GM18951 (cell line): Measurements from ENCODE around the gene FRMD4A.
"Not testable (repeated sequence)": the region's sequence is repeated elsewhere in the genome, so short reads cannot be mapped to it uniquely, and the experiment has no call there.

Experiments
- POLR2A ChIP-seq: IDR thresholded peaks from 4 replicates; pipeline ENCODE4 v1.6.1; 2011; ENCODE audit warnings: mild to moderate bottlenecking; ENCODE audit not compliant: insufficient read length, insufficient read depth; ENCODE audit errors: extremely low read depth
- in situ Hi-C: fragments of 300-500 bp; cut with MboI; formaldehyde crosslinking; loops from one replicate; pipeline ENCODE4 v1.12.0; 2022; ENCODE audit warnings: low sequenced_read_pairs, mixed read lengths, inconsistent platforms; ENCODE audit not compliant: unreplicated experiment

The FRMD4A gene

DNA sequence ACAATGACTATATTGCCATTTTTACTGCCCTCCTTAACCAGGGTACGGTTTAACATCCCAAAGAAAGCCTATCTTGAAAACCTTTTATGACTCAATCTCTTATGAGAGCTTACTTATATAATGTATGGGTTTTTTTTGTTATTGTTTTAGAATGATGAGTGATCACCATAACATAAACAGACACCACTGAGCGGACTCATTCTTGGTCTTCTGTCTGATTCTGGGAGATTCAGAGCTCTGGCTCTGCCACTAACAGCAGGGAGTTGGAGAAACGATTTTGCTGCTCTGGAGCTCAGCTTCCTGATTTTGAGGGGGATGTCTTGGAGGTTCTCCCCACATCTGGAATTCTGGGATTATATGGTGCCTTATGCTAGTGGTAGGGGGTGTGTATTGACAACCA, 244.1 kb downstream of the FRMD4A start:
- no peak for TF ChIP-seq POLR2A
- in situ Hi-C loops: no loop called here

DNA sequence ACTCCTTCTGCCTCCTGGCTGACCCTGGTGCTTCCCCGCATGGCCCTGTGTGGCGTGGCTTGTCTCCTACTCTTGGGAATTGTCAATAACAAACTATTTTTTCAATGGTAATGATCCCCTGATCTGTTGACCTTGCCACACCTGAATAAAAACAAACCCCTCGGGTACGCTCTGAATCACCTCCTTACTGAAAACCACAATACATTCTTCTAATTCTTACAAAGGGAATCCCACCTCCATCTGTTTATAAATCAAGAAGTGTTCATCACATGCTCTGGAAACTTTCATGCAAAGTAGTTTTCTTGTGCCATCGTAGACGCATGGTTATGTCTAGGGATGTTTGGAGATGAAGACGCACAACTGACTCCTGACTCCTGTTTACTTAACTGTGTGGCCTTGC, 245.8 kb downstream of the FRMD4A start:
- no peak for TF ChIP-seq POLR2A
- in situ Hi-C loops: no loop called here

DNA sequence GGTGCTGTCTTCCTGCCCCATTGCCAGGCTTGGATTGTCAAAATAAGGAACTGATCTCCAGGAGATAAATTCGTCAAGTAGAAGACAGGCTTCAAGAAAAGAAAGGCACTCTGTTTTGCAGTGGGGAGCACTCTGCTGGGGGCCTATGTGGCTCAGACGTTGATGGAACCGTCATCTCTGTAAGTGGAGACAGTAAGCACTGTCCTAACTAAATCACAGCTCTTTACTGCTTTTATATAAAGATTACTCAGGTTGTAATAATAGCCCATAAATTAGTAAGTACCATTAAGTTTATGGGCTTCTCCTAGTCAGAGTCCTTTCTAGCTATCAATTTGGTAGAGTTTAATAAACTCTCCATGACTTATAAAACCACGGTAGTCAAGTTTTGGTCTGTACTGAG, 249.9 kb downstream of the FRMD4A start:
- in situ Hi-C loops: no loop called here
- no peak for TF ChIP-seq POLR2A

DNA sequence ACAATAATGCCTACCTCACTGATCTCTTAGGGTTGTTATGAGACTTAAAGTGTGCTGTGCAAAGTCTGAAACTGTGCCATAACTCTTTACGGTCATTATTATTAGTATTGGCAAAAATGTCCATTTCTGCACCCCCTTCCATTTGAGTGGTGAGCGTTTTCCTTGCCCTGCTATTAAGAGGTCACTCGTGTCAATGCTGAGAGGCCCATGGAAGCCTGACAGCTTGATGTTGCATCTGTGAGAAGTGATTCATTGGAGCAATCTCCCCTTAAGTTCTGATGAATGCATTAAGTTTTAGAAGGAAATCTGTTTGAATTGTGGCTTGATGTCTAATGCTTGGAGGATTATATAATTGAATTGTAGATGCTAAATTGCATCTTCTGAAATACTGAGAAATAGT, 253.3 kb downstream of the FRMD4A start:
- TF ChIP-seq POLR2A: no peak
- in situ Hi-C loops: no loop called here

DNA sequence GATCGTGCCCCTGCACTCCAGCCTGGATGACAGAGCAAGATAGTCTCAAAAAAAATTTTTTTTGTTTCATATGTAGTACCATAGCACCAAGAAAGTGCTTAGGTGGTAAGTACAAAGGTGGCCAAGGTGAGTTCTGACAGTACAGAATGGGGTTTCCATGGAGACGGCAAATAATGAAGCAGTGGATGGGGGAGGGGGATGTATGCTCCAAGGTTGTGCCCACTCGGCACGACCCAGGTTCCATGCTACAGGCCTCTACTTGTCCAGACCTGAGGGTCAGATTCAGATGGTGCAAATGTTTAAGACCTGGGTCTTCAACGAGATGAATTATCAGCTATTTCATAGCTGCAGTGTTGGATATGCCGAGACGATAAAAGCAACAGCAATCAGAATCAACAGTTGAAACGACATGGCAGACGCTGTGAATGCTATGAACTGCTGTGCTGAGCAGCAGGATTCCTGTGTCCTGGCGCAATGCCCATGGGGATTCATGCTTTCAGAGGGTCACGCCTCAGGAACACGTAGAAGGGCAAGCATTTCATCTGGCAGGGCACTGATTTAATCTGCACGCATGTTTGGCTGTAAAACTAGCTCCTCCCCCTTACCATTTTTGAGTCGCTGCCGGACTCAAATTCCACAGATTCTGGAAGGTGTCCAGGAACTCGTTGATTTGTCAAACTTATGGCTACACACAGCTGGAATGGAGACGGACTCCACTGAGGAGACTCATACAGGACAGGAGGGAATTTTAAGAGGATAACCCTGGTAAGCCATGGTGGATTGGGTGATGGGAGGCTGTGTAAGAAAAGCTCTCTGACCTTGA, 256.5 kb downstream of the FRMD4A start:
- in situ Hi-C loops: no loop called here
- TF ChIP-seq POLR2A: no peak

DNA sequence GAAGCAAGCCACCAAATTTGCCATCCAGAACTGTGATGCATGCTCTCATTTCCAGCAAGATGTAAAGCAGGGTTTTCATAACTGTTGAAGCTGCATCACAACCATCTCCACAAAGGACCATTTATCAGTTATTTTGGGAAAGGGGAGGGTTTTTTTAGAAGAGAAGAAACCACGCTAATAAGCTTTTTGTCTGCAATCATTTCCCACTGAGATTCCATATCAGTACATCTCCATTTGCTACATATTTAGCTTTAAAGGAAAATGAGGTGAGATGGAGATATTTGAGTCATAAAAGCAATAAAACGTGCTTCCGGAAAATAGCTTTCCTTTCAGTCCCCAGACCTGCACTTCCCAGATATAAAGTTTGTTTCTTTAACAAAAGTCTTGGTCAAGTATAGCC, 258.2 kb downstream of the FRMD4A start:
- no peak for TF ChIP-seq POLR2A
- in situ Hi-C loops: no loop called here

DNA sequence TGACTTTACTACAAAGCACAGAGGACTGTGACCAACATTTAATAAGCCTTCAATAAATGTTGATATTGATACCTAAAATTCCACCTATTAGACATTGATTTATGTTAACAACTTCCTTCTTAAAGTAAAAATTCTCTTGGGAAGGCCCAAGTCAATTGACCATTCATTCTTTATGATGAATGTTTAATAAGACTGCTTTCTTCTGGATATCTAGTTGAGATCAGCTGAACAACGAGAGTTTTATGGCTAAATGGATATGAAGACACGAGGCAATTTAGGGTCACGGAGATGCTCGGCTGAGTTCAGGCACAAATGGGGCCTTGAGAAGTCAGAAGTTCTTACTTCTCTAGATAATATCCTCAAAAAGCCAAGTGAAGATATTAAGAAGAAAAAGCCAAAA, 258.8 kb downstream of the FRMD4A start:
- no peak for TF ChIP-seq POLR2A
- in situ Hi-C loops: no loop called here

DNA sequence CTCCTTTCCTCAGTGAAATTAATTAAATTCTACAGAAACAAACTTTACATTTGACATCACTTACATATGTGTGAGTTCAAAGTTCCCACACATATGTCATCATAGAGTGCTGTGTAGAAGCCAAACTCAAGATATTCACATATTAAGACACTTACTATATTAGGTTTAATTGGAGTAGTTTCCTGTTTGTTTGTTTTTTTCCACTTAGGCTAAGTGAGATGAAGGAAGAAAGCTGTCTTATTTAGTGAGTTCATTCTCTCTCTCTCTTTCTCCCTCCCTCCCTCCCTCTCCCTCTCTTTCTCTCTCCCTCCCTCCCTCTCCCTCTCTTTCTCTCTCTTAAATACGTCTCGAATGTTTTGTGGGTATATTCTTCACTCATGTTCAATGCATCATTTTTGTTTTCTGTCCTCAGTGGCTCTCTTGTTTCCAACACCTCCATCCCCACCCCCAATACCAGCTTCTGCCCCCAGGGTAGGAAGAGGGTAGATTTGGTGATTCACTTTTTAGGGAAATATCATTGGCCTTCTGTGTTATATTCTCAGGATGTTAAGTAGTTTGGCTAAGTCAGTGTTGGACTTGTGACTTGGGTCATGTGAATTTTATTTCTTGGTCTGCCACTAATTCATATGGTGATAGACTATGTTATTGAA, 262.0 kb downstream of the FRMD4A start:
- no peak for TF ChIP-seq POLR2A
- in situ Hi-C loops: no loop called here

DNA sequence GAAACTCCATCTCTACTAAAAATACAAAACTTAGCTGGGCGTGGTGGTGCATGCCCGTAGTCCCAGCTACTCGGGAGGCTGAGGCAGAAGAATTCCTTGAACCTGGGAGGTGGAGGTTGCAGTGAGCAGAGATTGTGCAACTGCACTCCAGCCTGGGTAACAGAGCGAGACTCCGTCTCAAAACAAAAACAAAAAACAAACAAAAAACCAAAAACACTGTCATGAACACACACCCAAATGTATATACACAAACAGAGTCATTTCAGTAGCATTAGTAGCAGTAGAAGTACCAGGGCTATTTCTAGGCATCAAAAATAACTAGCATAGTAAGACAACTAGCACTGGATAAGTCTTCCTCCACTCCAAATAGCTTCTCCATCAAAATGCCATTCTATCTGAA, 263.1 kb downstream of the FRMD4A start:
- in situ Hi-C loops: not testable (repeated sequence)

DNA sequence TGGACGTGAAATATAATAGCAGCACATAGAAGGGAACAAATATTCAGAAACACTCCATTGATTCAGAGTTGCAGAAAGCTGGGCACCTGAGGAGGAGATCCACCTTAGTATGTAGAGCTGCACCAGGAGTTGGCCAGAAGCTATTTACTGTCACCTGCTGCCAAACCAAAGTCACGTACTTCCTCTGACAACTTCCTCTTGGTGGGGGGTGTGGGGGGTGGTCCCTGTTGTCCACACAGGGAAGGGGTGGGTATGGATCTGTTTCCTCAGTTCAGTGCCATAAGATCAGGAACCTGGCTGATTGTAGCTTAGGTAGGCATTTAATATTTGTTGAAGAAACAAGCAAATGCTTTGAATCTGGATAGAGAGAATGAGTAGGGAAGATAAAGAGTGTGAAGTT, 264.6 kb downstream of the FRMD4A start:
- in situ Hi-C loops: no loop called here
- TF ChIP-seq POLR2A: no peak

DNA sequence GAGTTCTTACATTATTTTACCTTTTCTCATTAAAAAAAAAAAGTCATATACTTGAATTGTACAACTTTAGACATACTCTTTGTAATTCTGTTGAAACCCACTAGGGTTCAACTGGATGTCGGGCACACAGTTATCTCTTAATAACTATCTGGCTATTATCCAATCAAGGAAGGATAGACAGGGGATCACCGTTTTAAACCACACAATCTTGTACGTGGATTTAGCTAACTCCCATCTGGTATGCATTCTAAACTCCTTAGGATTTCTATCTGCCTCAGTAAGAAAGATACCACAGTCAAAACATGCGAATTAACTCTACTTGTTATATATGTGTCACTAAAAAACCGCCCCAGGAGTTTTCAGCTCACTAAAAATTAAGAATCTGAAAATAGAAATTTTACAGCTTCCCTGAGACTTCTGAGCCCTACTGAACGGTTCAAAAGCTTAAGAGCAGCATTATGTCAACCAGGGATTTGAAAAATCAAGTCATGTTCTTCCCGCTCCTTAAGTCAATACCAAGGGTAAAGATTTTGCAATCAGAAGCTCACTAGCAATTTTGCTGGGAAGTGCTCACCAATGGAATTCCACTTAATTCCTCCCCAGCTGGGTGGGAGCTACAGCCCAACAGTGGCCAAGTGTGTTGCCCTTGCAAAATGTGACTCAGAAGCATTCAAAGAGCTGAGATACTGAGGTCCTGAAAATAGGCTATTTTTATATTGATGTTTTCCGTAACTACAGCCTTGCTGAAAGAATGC, 267.0 kb downstream of the FRMD4A start:
- no peak for TF ChIP-seq POLR2A
- in situ Hi-C loops: no loop called here

DNA sequence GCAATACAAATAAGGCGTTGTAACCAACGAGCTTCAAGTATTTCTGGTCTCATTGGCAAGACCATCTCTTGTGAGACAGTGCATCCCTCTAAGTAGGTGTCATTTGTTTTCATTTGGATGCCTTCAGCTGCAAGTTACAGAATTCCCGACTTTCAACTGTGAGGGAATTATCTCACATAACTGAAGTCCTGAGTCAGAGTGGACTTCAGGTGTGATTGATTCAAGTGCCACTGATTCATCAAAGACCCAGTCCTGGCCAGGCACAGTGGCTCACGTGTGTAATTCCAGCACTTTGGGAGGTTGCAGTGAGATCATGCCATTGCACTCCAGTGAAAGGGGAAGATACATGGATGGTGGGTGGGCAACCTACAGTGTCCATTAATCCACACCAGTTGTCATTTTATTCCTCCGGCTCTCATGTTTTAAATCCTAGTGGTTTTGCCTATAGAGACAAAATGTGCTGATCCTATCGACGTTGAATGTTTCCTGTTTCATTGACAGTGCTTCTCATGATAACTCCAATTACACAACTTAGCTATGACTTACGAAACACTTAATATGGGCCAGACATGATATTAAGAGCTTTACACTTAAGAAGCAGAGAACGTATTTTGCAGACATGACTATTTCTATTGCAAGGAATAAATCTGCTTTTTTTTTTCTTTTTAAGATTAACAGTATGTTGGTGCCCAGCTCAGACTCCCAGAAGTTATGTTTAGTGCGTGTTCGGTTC, 268.0 kb downstream of the FRMD4A start:
- in situ Hi-C loops: no loop called here
- no peak for TF ChIP-seq POLR2A
